ENCODE results near the gene ASMT.
"Not testable (repeated sequence)": the region's sequence is repeated elsewhere in the genome, so short reads cannot be mapped to it uniquely, and the experiment has no call there.

ASMT gene

DNA sequence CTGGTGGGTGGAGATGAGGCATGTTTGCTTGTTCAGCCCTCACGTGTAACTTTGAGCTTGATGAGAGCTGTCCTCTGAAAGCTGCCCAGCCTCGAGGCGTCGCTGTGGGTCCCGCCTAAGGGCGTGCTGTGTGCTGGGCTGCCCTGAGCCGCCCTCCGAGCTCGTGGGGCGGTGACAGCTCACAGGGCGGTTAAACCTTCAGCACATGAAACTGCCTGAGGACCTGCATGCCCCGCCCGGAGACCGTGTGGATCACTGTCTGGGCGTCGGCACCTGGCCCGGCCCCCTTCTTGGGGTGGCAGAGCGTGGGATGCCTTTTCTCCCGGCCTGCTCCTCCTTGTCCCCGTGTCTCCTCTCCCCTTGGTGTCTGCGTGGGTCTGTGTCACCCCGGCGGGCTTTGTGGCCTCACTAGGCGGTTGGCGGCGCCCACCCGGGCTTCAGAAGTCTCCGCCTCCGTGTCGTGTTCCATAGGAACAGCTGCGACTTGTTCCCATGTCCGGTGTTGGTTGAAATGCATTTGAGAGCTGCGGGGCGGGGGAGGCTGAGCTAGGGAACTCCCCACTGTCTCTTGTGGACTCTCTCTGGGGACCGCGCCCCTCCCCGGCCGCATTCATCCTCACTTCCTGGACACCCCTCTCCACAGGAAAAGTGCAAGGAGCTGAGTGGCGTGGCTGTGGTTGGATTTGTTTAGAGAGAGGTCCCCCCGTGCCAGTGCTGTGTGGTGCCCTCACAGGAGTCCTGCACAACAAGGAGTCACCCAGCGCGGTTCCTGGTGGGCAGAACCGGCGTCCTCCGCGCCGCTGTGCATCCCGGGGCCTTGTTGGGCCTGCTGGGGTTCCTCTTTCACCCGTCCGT is 16.6 kb upstream of the ASMT start:
- no peak for DNase-seq (ENCODE audit: low read depth in 2 of 2)

DNA sequence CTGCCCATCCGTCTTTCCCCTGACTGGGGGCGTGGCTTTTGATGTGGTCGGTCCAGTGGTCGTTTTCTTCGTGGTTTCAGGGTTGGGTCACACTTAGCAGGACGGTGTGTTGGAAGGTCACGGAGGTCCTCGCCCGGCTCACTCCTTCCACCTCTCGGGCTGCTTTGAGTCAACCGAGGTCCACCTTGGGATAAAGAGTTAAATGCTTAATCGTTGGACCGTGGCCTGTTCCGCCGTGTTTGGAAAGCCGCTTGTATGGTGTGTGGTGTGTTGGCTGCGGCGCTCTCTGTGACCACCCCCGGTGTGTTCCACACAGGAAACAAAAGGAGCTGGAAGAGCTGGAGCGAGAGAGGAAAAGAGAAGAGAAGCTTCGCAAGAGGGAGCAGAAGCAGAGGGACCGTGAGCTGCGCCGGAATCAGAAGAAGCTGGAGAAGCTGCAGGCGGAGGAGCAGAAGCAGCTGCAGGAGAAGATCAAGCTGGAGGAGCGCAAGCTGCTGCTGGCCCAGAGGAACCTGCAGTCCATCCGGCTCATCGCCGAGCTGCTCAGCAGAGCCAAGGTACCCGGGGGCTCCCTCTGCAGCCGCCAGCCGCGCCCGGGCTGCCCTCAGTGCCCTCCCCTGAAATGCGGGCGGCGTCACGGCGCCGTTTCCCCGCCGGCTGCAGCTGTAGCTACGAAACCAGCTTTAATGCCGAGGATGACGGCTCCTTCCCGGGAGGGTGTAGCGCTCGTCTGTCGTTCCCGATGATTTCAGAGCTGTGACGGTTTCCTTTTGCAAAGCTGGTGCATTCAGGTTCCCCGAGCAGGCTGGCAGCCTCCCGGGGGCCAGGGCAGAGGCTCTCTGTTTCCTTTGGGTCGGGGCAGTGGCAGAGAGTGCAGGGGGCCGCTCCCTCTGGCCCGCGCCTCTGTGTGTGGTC is 15.7 kb upstream of the ASMT start:
- no peak for DNase-seq (ENCODE audit: low read depth in 2 of 2)

DNA sequence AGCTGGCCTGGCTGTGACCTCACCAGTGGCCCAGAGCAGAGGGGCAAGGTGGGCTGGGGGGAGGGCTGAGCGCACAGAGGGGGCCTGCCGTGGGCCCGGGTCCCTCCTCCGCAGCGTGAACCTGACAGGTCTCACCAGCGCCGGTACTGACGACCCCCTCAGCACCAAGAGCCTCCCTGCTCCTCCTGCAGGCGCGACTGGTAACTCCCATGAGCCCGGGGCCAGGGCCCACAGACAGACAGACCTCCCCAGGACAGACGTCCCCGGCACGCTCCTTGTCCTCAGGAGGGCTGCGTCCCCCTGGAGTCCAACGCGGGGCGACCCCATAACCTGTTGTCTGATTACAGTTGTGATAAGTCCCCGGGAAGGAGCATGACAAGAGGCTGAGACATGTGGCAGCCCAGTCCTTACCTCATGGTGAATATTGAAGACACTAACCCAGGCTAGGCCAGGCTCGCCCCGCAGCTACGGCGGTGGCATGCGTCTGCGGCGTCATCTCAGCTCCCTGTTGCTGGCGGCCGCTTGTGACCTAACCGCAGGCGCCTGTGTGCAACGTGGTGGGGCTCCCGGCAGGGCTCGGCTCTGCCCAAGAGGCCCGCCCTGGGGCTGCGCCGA is 15.0 kb upstream of the ASMT start:
- no peak for DNase-seq (ENCODE audit: low read depth in 2 of 2)

DNA sequence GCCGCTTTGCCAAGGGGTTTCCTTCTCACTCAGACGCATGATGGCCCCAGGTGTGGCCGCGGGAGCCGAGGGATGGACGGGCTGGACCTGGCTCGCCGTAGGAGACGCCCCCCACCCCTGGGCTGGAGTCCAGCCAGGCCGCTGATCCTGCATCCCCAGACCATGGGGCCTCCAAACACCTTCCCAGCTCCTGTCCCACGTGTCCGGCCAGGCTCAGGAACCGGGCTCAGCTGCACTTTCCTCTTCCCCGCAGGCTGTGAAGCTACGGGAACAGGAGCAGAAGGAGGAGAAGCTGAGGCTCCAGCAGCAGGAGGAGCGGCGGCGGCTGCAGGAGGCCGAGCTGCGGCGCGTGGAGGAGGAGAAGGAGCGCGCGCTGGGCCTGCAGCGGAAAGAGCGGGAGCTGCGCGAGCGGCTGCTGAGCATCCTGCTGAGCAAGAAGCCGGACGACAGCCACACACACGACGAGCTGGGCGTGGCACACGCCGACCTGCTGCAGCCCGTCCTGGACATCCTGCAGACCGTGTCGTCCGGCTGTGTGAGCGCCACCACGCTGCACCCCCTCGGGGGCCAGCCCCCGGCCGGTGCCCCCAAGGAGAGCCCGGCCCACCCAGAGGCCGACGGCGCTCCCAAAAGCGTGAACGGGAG is 14.3 kb upstream of the ASMT start:
- DNase-seq (ENCODE audit: low read depth in 2 of 2) = no peak

DNA sequence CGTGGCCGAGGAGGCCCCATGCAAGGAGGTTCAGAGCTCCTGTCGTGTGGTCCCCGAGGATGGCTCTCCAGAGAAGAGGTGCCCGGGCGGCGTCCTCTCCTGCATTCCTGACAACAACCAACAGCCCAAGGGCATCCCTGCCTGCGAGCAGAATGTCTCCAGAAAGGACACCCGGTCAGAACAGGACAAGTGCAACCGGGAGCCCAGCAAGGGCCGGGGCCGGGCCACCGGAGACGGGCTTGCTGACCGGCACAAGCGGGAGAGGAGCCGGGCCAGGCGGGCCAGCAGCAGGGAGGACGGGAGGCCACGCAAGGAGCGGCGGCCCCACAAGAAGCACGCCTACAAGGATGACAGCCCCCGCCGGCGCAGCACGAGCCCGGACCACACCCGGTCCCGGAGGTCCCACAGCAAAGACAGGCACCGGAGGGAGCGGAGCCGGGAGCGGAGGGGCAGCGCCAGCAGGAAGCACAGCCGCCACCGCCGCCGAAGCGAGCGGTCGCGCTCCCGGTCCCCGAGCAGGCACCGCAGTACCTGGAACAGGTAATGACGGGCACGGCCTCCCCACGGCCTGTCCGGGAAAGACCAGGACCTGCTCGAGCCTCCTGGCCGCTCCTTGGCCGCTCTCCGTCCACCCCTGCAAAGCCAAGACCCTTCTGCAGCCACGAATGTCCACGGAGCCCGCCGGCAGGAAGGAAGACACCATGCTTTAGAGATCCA is 13.7 kb upstream of the ASMT start:
- no peak for DNase-seq (ENCODE audit: low read depth in 2 of 2)

DNA sequence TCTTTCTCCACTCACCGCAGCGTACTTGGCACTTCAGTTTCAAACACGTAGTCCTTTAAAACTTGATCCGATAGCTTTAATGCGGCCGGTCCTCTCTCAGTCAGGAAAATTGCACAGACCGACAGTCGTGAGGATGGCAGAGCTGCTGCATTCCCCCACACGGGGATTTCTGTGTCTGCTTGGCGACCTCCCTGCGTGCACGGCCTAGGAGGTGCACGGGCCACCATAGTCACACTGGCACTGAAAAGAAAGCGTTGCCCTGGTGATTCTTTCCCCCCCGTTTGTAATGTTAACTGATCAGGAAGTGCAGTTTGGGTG is 13.1 kb upstream of the ASMT start:
- DNase-seq (ENCODE audit: low read depth in 2 of 2) = no peak

DNA sequence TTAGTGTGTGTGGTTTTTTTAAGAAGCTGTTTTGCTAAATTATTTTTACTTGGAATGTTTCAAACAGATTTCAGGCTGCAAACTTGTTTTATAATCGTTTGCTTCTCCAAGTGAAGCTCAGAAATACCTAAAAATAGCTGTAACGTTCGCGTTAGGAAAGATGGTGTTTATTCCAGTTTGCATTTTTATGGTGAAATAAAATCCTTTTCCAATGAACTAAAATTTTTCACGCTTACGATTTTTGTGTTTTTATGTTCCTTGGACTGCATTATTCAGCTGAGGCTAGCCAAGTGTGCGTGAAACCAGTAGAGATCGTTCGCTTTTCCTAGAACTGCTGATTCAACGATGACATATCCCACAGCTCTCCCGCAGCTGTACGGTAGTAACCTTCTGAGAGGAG is 12.6 kb upstream of the ASMT start:
- no peak for DNase-seq (ENCODE audit: low read depth in 2 of 2)

DNA sequence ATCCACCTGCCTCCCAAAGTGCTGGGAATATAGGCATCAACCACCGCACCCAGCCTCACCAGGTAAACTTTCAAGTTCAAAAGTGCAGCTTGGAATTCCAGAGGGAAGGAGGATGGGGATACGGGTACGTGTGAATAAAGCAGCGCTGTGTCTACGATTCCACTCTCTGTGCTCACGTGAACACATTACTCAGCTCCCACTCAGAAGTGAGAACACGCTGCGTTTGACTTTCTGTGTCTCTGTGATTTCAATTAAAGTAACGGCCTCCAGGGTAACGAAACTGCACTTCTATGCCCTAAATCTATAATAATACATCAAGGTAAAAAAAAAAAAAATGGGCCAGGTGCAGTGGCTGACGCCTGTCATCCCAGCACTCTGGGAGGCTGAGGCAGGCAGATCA is 8.4 kb upstream of the ASMT start:
- DNase-seq (ENCODE audit: low read depth in 2 of 2) = no peak

DNA sequence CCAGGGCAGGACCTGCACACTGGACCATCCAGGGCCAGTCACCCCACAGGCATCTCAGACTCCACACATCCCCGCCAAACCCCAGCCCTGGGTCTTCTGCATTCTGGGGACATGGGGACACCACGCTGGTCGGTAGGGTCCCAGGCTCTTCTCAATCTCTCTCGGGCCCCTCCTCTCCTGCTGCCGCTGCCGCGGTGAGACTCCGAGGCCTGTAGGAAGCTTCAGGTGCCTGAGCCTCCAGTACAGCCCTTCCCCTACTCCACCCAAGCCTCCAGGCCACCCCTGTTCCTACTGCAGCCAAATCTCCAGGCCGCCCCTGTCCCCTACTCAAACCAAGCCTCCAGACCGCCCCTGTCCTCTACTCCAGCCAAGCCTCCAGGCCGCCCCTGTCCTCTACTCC is 5.5 kb upstream of the ASMT start:
- no peak for DNase-seq (ENCODE audit: low read depth in 2 of 2)

DNA sequence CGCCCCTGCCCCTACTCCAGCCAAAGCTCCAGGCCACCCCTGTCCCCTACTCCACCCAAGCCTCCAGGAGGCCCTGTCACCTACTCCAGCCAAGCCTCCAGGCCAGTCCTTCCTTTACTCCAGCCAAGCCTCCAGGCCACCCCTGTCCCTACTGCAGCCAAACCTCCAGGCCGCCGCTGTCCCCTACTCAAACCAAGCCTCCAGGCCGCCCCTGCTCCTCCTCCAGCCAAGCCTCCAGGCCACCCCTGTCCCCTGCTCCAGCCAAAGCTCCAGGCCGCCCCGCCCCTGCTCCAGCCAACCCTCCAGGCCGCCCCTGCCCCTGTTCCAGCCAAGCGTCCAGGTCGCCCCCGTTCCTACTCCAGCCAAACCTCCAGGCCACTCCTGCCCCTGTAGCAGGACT is 5.1 kb upstream of the ASMT start:
- no peak for DNase-seq (ENCODE audit: low read depth in 2 of 2)

DNA sequence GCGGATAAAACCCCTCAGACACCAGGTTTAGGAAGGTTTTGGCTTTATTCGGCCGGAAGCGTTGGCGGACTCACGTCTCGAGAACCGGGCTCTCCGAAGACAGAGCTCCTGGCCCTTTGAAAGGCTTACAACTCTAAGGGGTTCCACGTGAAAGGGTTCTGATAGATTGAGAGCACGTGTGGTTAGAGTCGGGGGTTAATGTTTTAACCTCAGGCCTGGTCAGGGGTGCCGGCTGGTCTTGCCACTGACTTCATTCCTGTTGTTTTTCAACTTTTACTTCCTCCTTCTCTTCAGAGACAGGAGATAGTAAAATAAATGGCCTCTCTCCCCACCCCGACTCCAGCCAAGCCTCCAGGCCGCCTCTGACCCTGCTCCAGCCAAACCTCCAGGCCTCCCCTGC is 4.7 kb upstream of the ASMT start:
- no peak for DNase-seq (ENCODE audit: low read depth in 2 of 2)

DNA sequence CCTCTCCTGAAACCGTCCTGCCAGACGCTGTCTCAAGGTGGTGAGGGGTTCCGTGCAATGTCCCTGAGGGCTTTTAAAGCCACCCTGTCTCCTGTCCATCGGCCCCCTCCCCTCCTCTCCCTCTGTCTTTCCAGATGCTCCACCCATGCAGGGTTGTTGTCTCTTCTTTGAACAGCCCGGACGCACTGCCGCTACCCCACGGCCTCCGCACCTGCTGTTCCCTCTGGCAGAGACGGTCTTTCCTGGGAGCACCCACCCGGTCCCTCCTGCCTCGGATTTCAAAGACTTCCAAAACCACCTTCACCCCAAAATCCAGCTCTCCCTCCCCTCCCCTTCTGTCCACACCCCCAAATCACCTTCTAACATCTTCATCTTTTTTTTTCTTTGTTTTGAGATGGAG is 4.1 kb upstream of the ASMT start:
- DNase-seq (ENCODE audit: low read depth in 2 of 2) = no peak

DNA sequence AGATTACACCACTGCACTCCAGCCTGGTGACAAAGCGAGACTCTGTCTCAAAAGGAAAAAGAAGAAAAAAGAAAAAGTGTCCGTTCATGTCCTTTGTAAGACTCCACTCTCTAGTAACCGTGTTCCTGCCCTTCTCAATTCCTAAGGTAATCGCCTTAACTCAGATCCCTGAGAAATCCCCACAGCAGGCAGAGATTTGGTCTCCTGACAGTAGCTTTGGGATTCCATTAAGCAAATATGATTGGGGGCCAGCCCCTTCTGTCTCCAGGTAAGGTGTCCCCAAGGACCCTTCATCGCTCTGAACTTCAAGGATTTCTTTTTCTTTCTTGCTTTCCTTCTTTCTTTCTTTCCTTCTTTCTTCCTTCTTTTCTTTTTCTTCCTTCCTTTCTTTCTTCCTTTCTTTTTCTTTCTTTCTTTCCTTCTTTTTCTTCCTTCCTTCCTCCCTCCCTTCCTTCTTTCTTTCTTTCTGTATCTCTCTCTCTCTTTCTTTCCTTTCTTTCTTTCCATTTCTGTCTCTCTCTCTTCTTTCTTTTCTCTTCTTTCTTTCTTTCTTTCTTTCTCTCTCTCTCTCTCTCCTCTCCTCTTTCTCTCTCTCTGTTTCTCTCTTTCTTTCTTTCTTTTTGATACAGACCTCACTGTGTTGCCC is 2.1 kb upstream of the ASMT start:
- no peak for DNase-seq (ENCODE audit: low read depth in 2 of 2)

DNA sequence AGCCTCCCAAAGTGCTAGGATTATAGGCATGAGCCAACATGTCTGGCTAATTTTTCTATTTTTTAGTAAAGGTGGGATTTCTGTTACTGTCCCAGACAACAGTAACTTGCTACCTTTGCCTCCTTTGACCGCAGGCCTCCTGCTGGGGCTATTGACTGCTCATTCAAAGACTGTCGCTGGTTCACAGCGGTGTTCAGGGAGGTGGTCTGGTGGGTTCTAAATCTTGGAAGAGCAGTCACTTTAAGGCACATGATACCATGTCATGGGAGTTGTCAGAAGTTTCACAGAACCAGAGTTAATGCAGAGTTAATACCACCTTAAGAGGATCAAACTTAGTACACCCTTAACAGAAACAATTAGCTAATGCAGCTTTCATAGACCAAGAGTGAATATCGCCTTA is 3.8 kb downstream of the ASMT start:
- no peak for DNase-seq (ENCODE audit: low read depth in 2 of 2)

DNA sequence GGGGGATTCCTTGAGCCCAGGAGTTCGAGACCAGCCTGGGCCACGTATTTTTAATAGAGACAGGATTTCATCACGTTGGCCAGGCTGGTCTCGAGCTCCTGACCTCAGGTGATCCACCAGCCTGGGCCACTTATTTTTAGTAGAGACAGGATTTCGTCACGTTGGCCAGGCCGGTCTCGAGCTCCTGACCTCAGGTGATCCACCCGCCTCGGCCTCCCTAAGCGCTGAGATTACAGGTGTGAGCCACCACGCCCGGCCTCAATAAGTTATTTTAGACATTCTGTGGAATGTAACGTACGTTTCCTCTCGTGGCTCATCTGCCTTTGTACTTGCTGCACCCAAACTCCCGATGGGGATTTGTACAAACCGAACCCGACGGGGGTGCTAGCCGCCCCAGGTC is 8.8 kb downstream of the ASMT start:
- DNase-seq (ENCODE audit: low read depth in 2 of 2) = no peak

DNA sequence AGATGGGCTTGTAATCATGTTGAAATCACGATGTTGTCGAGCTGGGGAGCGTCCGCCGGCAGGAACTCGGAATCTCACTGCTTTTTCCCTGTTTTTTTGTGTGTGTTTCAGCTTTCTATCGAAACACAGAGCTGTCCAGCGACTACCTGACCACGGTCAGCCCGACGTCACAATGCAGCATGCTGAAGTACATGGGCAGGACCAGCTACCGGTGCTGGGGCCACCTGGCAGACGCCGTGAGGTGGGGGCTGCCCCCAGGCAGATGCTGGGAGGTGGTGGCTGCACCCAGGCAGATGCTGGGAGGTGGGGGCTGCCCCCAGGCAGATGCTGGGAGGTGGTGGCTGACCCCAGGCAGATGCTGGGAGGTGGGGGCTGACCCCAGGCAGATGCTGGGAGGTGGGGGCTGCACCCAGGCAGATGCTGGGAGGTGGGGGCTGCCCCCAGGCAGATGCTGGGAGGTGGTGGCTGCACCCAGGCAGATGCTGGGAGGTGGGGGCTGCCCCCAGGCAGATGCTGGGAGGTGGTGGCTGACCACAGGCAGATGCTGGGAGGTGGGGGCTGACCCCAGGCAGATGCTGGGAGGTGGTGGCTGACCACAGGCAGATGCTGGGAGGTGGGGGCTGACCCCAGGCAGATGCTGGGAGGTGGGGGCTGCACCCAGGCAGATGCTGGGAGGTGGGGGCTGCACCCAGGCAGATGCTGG is 9.4 kb downstream of the ASMT start:
- DNase-seq (ENCODE audit: low read depth in 2 of 2) = not testable (repeated sequence)

DNA sequence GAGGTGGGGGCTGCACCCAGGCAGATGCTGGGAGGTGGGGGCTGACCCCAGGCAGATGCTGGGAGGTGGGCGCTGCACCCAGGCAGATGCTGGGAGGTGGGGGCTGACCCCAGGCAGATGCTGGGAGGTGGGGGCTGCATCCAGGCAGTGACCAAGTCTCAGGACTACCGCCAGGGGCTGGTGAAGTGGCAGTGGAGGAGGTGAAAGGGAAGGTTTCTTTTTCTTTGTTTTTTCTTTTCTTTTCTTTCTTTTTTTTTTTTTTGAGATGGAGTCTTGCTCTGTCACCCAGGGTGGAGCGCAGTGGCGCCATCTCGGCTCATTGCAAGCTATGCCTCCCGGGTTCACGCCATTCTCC is 10.0 kb downstream of the ASMT start:
- DNase-seq (ENCODE audit: low read depth in 2 of 2) = not testable (repeated sequence)

DNA sequence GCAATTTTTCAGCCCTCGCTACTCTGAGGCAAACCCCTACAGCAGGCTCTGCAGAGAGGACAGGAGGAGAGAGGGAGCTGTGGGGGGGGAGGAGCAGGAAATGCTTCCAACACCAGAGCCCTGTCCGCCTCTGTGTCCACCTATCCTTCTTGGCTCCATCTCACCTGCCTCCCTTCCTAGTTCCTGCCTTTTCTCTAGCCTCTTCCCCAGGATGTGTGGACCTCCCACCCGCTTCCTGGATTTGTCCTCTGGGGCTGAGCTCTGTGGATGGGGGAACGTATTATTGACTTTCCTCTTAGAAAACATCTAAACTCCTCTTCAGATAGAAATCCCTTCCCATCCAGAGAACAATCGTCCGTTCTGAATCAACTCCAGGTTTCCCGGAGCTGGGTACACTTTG is 14.4 kb downstream of the ASMT start:
- no peak for DNase-seq (ENCODE audit: low read depth in 2 of 2)

DNA sequence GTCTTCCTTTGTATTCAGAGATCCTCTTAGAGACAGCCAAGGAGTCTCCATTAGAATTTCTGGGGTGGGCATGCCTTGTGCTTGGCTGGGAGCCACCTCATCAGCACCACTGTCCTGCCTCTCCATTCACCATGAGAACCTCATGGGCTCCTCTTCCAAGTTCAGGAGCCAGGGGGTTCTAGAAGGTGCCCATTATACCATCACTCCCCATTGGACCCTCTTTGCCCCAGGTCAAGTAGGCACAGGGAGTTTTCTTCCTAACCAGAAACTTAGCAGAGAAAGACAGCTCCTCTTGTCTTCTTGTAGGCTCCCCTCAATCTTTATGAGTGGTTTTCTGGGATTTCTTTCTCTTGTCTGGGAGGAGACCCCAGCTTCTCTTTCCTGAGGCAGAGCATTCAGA is 31.1 kb downstream of the ASMT start:
- no peak for DNase-seq (ENCODE audit: low read depth in 2 of 2)

DNA sequence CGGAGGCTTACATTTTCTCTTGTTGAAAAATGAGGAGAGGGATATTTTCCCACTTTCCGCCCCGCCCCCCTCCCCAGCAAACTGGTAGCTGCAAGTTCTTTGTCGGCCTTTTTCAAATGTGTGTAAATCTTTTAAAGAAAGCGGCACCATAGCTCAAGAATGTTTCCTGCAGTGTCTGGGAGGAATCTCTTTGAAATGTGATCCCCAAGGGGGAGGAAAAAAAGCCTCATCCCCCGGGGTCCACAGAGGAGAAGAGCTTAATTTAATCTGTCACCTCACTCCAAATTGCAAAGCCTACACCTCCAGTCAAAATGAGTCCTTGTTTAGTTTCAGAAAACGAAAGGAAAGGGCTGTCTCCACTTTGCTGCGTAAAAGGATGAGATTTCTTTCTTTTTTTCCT is 34.8 kb downstream of the ASMT start:
- no peak for DNase-seq (ENCODE audit: low read depth in 2 of 2)
